CD4-positive, alpha-beta T cell treated with Interleukin-4 for 4 hours (primary cell): Measurements from ENCODE around the gene NUTM2F.
"Not testable (repeated sequence)": the region's sequence is repeated elsewhere in the genome, so short reads cannot be mapped to it uniquely, and the experiment has no call there.

Experiments used
- DNase-seq: peaks from one replicate; pipeline ENCODE4 v3.0.0-alpha.2; 2020

The NUTM2F gene, protein sequence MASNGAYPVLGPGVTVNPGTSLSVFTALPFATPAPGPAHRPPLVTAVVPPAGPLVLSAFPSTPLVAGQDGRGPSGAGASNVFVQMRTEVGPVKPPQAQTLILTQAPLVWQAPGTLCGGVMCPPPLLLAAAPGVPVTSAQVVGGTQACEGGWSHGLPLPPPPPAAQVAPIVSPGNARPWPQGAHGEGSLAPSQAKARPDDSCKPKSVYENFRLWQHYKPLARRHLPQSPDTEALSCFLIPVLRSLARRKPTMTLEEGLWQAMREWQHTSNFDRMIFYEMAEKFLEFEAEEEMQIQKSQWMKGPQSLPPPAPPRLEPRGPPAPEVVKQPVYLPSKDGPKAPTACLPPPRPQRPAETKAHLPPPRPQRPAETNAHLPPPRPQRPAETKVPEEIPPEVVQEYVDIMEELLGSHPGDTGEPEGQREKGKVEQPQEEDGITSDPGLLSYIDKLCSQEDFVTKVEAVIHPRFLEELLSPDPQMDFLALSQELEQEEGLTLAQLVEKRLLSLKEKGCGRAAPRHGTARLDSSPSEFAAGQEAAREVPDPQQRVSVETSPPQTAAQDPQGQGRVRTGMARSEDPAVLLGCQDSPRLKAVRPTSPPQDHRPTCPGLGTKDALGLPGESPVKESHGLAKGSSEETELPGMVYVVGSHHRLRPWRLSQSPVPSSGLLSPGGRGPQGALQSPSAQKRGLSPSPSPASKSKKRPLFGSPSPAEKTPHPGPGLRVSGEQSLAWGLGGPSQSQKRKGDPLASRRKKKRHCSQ

DNA sequence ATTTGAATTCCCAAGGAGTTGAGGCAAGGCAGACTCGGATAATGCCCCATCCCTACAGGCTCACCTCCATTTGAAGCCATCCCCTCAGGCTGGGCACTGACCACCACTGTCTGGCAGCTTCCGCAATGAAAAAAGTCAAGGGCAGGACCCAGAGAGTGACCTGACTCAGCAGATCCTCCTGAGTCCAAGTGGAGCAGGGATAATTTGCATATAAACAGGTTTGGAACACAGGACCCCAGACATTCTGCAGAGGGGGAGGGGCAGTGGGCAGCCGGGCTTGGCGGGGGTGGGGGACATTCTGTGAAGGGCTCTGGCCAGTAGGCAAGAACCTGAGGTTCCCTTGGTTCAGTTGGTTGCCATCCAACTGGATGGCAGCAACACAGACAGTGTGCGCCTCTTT, at the start of gene NUTM2F:
Gene NUTM2F (minus strand): TSS at position 101 of the 400 bp plus-strand sequence. CDS start 21 bp downstream, at position 80.
- not testable (repeated sequence) for DNase-seq

DNA sequence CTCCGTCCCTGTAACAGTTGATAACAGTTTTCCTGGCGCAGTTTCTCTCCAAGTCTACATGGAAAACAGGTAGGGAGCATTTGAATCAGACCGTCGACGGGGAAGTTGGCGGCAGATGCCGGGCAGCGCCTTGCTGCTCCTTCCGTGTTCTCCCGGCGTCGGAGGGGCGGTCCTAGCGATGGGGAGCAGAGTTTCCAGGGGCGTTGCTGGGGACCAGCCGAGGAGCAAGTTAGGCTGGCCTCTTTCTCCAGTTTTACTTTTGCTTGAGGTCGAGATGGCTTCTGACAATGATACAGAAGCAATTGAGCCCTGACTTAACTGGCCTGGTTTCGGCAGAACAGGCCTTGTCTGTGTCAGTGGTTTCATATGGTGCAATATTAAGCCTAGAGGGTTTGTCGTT, 46.8 kb upstream of the NUTM2F start:
- DNase-seq, result not testable (repeated sequence)

DNA sequence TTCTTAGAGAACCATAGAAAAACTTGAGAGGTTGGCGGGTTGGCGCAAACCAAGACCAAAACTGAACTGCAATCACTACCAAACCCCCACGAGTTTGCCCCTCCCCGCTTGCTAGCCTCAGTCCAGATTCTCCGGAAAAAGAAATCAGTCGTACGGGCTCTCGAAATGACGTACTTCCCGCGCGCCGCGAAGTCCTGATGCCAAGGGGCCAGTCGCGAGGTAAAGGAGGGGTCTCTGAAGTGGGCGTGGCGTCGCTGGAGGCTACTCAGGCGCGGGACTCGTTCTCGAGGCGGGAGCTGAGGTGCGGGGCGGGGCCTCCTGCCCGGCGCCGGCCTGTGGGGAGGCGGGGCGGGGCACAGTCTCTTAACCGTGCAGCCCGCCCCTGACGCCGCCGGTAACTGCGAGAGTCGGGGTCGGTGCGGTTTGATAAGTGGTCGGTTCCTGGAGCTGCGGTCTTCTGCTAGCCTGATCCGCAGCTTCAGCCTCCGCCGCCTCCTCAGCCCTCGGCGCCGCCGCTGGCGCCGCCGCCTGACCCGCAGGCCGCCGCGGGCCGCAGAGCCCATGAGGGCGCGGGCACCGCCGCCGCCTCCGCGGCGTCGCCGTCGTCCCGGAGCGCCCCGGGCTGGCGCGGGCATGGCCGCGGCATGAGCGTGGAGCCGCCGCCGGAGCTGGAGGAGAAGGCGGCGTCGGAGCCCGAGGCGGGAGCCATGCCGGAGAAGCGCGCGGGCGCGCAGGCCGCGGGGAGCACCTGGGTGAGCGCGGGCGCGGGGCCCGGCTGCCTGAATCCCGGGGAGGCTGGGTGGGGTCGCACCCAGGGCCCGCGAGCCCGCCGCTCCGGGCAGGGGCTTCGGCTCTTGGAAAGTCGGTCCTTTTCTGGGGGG, 46.0 kb upstream of the NUTM2F start:
- DNase-seq, result peak; percentile 88

DNA sequence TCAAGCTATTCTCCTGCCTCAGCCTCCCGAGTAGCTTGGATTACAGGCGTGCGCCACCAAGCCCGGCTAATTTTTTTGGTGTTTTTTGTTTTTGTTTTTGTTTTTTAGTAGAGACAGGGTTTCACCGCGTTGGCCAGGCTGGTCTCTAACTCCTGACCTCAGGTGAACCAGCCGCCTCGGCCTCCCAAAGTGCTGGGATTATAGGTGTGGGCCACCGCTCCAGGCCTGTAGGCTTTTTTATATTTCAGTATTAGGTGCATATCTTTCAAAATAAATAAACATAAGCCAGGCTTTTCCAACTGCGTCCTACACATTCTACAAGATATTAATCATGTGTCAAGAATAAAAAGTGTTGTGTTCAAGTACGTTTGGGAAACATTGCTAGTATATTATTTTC, 45.3 kb upstream of the NUTM2F start:
- DNase-seq, result not testable (repeated sequence)

DNA sequence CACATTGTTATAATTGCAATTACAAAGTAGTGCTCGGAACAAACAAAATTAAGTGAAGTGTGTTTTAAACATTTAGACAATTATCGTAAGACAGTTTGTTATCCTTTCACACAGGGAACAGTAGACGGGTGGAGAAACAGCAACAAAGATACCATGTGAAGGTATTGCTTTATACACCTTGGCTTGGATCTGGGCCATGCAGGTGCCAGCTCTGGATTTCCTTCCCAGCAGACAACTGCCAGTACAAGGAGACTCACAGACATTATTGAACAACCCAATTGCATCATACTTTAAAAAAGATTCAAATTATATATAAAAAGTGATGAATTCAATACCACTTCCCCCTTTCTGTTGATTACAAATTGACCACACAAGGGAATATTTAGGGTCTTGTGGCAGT, 41.8 kb upstream of the NUTM2F start:
- DNase-seq, result not testable (repeated sequence)

DNA sequence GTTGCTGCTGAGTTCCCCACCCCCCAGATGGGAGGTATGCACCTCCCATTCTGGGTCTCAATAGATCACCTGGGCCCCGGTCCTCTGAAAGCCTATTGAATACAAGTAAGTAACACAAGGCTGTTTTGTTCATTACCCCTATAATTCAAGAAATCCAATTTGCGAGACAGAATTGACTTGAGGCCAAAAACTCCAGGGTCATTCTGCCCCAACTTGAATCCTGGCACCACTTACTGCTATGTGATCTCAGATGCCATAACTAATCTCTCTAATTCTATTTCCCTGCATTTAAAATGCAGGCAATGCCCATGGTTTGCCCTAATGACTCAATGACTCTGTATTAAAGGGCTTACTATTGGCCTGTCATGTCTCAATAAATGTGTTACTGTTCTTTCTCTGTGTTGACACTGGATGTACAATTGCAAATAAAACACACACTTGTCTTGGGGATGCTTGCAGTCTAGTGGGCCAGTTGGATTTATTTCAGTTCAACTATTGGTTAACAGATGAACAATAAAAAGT, 35.7 kb upstream of the NUTM2F start:
- DNase-seq, result not testable (repeated sequence)

DNA sequence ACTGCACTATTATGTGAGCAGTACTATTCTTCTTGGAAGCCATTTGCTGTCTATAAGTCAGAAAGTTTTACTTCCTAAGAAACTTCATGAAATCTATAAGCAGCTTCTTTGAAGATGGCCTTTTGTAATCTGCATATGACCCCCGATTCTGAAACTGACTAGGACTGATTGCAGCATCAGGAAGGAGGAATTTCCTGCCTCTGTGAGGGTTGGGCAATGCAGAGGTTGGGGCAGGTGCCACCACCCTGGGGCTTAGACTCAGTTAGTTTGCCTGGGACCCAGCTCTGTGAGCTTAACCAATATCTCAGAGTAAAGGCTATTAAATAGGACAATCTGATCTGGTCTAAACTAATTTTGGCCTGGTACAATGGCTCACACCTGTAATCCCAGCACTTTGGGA, 28.7 kb upstream of the NUTM2F start:
- not testable (repeated sequence) for DNase-seq

DNA sequence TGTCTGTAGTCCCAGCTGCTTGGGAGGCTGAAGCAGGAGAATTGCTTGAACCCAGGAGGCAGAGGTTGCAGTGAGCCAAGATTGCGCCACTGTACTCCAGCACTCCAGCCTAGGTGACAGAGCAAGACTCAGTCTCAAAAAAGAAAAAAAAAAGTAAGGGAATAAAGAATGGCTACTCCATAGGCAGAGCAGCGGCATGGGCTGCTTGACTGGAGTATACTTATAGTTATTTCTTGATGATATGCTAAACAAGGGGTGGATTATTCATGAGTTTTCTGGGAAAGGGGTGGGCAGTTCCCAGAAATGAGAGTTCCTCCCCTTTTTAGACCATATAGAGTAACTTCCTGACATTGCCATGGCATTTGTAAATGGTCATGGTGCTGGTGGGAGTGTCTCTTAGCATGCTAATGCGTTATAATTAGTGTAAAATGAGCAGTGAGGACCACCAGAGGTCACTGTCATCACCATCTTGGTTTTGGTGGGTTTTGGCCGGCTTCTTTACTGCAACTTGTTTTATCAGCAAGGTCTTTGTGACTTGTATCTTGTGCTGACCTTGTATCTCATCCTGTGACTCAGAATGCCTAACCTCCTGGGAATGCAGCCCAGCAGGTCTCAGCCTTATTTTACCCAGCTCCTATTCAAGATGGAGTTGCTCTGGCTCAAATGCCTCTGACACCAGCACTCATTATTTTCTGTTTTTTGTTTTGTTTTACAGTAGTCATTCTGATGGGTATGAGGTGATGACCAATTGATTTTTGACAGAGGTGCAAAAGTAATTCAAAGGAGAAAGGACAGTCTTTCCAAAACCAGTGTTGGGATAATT, 23.7 kb upstream of the NUTM2F start:
- not testable (repeated sequence) for DNase-seq

DNA sequence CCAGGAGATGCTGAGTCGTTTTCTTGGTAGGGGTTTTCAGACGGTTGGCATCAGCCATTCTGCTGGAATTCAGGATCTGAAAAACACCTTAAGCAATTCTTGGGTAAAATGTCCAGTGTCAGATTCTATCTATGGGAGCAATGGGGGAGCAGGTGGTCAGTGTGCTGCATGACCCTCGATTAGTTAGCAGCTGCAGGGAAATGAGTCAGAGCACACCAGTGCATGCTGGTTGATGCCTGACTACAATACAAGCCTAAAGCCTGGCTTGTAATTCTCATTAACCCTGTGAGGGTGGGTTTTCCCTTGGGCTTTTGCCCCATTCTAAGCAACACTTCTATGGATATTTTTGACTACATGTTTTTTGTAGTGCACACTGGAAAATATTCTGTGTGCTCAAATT, 20.3 kb upstream of the NUTM2F start:
- DNase-seq, result not testable (repeated sequence)

DNA sequence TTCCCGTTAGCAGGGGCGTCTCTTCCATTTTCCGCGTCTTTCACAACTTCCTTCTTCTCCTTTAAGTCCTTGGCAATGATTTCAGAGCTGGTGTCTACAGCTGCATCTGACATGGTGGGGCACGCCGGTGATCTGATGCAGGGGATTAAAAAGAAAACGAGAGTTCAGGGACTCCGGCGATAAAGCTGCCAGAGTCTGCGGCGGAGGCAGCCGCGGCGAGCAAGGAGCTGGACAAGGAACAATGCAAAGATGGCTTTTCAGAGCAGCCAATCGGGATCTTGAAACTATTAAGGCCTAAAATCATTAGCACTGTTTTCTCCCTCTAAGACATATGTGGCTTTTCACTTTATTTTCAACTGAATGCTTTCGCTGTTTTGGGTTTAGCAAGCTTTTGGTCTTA, 19.0 kb upstream of the NUTM2F start:
- not testable (repeated sequence) for DNase-seq

DNA sequence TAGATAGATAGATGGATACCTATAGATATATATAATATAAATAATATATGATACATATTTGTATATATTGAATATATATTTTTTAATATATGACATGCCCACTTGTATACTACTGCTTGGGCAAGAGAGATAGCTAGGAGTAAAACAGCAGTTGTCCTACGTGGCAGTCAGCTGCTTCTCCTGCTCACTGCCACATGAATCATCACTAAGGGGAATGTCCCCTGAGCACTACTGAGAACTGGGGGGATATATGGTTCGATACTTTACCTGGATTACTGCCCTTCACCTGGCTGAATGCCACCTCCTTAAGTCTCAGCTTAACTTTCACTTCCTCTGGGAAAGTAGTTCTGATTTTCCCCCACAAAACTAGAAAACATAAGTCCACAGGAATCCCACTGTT, 13.3 kb upstream of the NUTM2F start:
- not testable (repeated sequence) for DNase-seq

DNA sequence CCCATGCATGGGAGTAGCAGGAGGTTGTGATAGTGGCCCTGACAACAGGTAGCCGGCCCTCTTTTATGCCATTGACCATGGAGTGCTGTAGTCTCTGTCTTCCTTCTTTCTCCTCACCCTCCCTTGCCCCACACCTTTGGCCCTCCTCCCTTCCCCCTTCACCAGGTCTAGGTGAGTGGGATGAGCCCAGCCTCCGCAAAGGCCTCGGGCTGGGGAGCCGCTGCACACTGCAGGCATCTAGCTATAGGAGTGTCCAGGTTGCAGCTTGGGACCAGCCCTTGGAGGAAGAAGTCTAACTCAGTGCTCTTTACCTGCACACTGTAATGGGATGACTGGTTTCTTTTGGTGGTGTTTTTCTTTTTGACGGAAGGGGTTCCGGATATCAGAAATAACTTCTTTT, 12.3 kb upstream of the NUTM2F start:
- DNase-seq, result not testable (repeated sequence)

DNA sequence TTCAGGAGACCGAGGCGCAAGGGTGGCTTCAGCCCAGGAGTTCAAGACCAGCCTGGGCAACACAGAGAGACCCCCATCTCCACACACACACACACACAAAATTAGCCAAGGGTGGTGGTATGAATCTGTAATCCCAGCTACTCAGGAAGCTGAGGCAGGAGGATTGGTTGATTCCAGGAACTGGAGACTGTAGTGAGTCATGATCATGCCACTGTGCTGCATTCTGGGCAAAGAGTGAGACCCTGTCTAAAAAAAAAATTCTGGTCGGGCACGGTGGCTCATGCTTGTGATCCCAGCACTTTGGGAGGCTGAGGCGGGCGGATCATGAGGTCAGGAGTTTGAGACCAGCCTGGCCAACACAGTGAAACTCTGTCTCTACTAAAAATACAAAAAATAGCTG, 11.2 kb upstream of the NUTM2F start:
- DNase-seq, result not testable (repeated sequence)

DNA sequence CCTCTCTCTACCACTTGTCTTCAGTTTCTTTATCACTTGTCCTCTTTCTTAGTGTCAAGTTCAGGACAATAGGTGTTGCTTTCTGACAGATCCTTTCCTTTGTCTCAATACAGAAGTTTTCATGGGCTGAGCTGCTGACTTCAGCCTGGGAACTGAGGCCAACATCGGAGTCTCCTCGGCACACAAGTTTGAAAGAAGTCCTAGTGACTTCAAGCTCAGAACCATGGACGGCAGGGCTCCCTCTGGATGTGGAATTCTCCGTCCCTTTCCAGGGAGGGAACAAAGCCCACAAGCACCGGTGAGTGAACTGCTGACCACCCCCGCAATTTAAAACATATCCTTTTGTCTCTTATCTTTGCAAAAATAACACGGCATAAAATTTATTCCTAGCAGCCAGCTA, 10.3 kb upstream of the NUTM2F start:
- not testable (repeated sequence) for DNase-seq

DNA sequence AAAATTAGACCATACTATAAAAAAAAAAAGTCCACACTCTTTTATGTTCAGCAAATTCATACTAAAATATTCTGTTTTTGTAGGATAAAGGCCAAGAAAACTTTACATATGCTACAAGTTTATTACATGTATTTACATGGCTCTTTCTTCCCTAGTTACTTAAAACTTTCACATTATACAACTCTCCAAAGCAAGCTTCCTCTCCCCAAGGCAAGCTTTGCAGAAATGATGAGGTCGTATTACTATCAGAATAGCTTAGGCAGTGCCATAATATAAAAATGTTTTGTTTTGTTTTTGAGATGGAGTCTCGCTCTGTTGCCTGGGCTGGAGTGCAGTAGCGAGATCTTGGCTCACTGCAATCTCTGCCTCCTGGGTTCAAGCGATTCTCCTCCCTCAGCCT, 8.0 kb upstream of the NUTM2F start:
- not testable (repeated sequence) for DNase-seq

DNA sequence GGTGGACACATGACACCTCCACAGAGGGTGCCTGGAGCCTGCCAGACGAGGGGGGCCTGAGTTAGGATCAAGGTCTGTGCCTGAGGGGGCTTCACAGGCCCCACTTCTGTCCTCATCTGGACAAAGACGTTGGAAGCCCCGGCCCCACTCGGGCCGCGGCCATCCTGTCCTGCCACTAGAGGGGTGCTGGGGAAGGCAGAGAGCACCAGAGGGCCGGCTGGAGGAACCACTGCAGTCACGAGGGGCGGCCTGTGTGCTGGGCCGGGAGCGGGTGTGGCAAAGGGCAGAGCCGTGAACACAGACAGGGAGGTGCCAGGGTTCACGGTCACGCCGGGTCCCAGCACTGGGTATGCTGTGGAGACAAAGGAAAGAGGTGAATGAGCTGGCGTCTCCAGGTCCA, 2.9 kb downstream of the NUTM2F start:
- not testable (repeated sequence) for DNase-seq

DNA sequence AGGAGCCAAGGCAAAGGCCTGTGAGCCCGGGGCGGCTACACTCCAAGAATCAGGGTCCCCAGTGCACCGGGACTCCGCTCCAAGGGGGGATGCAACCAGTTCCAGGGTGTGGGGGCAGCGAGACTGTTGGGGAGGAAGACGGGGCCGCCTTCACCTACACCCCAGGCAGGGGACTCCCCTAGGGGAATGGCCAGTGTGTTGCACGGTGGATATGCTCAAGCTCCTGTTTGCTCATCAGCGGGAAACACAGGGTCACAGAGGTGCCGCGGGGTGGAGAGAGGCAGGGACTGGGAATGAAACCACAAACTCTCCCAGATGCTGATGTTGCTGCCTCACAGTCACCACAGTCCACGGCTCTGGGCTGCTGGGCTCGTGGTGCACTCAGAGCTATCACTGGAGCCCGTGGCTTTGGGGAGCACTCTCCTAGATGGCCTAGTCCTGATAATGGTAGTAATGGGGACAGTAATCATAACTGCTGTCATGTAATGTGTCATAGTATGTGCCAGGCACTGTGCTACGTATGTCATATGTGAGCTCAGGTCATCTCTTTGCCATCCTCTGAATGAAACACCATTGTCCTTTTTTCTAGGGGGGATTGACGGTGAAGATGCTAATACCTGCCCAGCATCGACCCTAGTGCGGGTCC, 5.2 kb downstream of the NUTM2F start:
- DNase-seq, result not testable (repeated sequence)

DNA sequence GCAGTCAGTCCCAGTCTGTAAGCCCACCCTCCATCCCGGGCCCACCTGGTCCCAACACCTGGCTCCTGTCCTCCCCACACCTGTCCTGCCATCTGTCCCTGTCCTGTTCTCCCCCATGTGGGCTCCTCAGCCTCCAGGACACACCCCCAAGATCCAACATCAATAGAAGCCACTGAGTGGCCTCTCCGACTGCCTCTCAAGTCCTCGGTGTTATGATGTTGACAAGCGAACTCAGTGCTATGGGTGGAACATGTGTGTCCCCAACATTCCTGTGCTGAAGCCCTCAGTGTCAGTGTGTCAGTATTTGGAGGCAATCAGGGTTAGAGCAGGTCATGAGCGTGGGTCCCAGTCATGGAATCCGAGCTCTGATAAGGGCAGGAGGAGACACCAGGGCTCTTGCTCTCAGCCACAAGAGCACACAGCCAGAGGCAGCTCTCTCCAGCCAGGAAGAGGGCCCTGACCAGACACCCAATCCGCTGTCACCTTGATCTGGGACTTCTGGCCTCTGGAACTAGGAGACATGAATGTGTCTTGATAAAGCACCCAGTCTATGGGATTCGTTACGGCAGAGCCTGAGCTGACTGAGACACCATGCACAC, 6.0 kb downstream of the NUTM2F start:
- not testable (repeated sequence) for DNase-seq

DNA sequence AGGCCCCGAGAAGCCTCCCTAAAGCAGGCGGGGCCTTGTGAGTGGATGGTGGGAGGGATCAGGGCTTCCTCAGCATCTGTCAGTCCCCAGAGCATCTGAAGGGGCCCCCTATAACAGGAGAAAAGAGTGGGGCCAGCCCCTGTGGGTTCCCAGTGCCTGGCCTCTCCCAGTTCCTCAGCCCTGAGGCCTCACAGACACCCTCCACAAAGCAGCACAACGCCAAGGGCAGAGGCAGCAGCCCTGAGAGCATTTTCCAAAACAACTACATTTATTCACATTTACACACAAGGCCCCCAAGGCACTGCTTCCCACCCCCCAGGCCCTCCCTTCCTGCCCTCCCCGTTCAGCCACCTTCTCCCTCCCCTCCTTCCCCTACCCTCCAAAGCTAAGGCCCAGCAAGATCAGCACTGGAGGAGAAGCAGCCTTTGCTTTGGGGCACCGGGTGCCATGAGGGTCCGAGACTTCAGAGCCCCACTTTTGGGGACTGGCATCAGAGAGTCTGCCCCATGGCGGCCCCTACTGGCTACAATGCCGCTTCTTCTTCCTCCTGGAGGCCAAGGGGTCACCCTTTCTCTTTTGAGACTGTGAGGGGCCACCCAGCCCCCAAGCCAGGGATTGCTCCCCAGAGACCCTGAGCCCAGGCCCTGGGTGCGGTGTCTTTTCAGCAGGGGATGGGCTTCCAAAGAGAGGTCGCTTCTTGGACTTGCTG, 10.3 kb downstream of the NUTM2F start:
- DNase-seq, result not testable (repeated sequence)

DNA sequence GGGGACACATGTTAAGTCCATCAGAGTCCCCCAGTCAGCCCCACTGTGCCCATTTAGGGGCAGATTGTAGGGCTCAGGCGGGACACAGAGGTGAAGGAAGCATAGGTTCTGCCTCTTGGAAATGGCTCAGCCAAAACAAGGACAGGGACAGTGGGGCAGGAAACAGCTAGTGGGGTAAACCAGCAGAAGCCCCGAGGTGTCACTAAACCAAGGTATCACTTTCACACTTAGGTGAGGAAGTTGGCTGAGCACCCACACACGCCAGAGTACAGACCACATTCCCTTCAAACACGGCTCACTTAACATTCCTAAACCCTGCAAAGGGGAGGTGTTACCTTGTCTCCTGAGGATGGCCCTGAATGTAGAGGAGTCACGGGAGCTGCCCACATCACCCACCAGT, 12.2 kb downstream of the NUTM2F start:
- DNase-seq, result not testable (repeated sequence)
